Thoracic aorta (tissue), 2 donors: ENCODE data around the gene OR14K1. TPM values are rescaled to one million over a fixed set of nuclear protein-coding genes. Genes with fewer than 3 reads are reported as not detected.
"Not testable (repeated sequence)": the region's sequence is repeated elsewhere in the genome, so short reads cannot be mapped to it uniquely, and the experiment has no call there.

Experiments used
- ATAC-seq: fragments of 150-250 bp; one replicate; pipeline ENCODE4 v1.8.0; 2017; ENCODE audit warnings: low read depth; ENCODE audit not compliant: insufficient number of reproducible peaks, low FRiP score
- DNase-seq: peaks from one replicate; pipeline ENCODE4 v3.0.0-alpha.2; 2020; ENCODE audit warnings: low spot score
- H3K27ac ChIP-seq, 2 donors: fragments of 200-600 bp; sonication (generic); 1 replicate in 1 of 2; 2 replicates in 1 of 2; pipeline ENCODE4 v1.5.1; 2016; ENCODE audit warnings: mild to moderate bottlenecking in 2 of 2, moderate library complexity in 2 of 2
- H3K27me3 ChIP-seq: fragments of 200-600 bp; sonication (generic); replicated peaks from 2 replicates; pipeline ENCODE4 v1.6.0; 2016; ENCODE audit warnings: mild to moderate bottlenecking; ENCODE audit not compliant: insufficient read depth
- H3K36me3 ChIP-seq: fragments of 200-600 bp; sonication (generic); one replicate; pipeline ENCODE4 v1.5.1; 2016
- H3K4me1 ChIP-seq, 2 donors: fragments of 200-600 bp; sonication (generic); 1 replicate in 1 of 2; 2 replicates in 1 of 2; pipeline versions ENCODE4 v1.5.1 to v1.6.0; 2016; ENCODE audit warnings: low read depth in 2 of 2, mild to moderate bottlenecking in 1 of 2; ENCODE audit not compliant: control insufficient read depth in 1 of 2
- H3K4me3 ChIP-seq: fragments of 200-600 bp; sonication (generic); 2 replicates; pipeline ENCODE4 v1.5.1; 2016; ENCODE audit warnings: mild to moderate bottlenecking
- H3K9me3 ChIP-seq: fragments of 200-600 bp; sonication (generic); 2 replicates; pipeline ENCODE4 v1.5.1; 2016
- total RNA-seq, 2 donors: library from RNA; depleted of rRNA; stranded (reverse); fragments of >200 nt; gene quantifications; one replicate each; pipeline versions ENCODE4 v1.1.0 to v1.2.3, GENCODE V29; 2016
- TF ChIP-seq, protein P1 (sequence below): fragments of 200-600 bp; sonication (generic); IDR thresholded peaks from one replicate; pipeline ENCODE4 v1.5.1; 2019; ENCODE audit warnings: antibody characterized with exemption

The OR14K1 gene
- total RNA-seq, 2 donors from 2014 or later = not detected

GRCh38 chr1:247740721-247741120 is 2.3 kb downstream of the OR14K1 start:
- H3K36me3 ChIP-seq = no peaks in the 10 kb centered on the region
- no peaks in the 10 kb centered on the region for H3K4me1 ChIP-seq
- TF ChIP-seq, protein P1, sequence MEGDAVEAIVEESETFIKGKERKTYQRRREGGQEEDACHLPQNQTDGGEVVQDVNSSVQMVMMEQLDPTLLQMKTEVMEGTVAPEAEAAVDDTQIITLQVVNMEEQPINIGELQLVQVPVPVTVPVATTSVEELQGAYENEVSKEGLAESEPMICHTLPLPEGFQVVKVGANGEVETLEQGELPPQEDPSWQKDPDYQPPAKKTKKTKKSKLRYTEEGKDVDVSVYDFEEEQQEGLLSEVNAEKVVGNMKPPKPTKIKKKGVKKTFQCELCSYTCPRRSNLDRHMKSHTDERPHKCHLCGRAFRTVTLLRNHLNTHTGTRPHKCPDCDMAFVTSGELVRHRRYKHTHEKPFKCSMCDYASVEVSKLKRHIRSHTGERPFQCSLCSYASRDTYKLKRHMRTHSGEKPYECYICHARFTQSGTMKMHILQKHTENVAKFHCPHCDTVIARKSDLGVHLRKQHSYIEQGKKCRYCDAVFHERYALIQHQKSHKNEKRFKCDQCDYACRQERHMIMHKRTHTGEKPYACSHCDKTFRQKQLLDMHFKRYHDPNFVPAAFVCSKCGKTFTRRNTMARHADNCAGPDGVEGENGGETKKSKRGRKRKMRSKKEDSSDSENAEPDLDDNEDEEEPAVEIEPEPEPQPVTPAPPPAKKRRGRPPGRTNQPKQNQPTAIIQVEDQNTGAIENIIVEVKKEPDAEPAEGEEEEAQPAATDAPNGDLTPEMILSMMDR = no peak
- H3K9me3 ChIP-seq = no peaks in the 10 kb centered on the region
- H3K27me3 ChIP-seq = no peaks in the 10 kb centered on the region
- no peak for DNase-seq
- ATAC-seq = no peak
- H3K27ac ChIP-seq = no peak overlapping the region
- no peak overlapping the region for H3K4me3 ChIP-seq

- Histone ChIP-seq H3K4me1 (no peaks in the 10 kb centered on the region), H3K9me3 (no peaks in the 10 kb centered on the region), H3K4me3 (no peak overlapping the region), H3K27me3 (no peaks in the 10 kb centered on the region), H3K27ac (no peak overlapping the region), H3K36me3 (no peaks in the 10 kb centered on the region)
- ATAC-seq = no peak
- DNase-seq = no peak
- TF ChIP-seq, protein P1 = no peak
Observed at GRCh38 chr1:247741756-247742155, 3.3 kb downstream of the OR14K1 start.

DNA sequence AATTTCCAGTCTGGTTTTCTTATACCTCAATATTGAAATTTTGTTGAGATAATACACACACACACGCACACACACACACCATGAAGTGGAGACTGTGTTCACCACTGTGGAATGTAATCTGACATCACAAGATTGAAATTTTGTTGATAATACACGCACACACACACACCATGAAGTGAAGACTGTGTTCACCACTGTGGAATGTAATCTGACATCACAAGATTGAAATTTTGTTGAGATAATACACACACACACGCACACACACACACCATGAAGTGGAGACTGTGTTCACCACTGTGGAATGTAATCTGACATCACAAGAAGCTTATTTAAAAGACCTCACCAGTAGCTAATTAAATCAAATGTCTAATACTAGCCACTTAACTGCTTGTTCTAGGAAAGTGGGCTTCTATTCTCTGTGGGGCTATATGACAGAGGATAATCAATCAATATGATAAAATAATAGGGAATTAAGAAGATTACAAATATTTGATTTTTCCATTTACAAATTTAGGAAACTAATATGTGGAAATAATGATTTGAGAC is 3.9 kb downstream of the OR14K1 start:
- not testable (repeated sequence) for H3K9me3 ChIP-seq, H3K27ac ChIP-seq, DNase-seq, H3K27me3 ChIP-seq, H3K4me1 ChIP-seq, H3K36me3 ChIP-seq, ATAC-seq, H3K4me3 ChIP-seq

GRCh38 chr1:247746391-247746935 is 8.0 kb downstream of the OR14K1 start:
- Histone ChIP-seq H3K27me3 (no peaks in the 10 kb centered on the region), H3K4me3 (no peak overlapping the region), H3K36me3 (no peaks in the 10 kb centered on the region), H3K4me1 (no peaks in the 10 kb centered on the region), H3K27ac (no peak overlapping the region), H3K9me3 (peaks cover 4% of the 10 kb centered on the region)
- ATAC-seq (no peak), DNase-seq (no peak)
- TF ChIP-seq, protein P1 = no peak

DNA sequence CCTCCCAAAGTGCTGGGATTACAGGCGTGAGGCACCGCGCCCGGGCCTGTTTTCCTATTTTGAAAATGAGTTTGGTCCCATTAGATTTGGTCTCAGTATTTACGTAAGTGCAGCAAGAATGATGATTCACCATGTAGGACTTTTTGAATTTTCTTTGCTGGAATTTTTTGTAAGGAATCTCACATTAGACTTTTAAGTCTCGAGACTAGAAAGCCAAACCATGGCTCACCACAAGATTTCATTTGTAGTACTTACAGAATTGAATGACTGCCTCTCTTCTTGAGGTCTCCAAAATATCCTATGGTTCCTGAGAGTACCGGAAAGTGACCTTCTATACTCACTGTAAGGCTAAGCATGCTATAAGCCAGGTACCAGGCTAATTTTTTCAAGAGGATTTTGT is 9.2 kb downstream of the OR14K1 start:
- TF ChIP-seq, protein P1 = no peak
- peaks cover 4% of the 10 kb centered on the region for H3K9me3 ChIP-seq
- DNase-seq (no peak), ATAC-seq (no peak)
- no peaks in the 10 kb centered on the region for H3K27me3 ChIP-seq
- no peaks in the 10 kb centered on the region for H3K36me3 ChIP-seq
- no peak overlapping the region for H3K27ac ChIP-seq
- no peaks in the 10 kb centered on the region for H3K4me1 ChIP-seq
- no peak overlapping the region for H3K4me3 ChIP-seq

- no peaks in the 10 kb centered on the region for H3K27me3 ChIP-seq
- H3K4me1 ChIP-seq = no peaks in the 10 kb centered on the region
- TF ChIP-seq, protein P1 = no peak
- peaks cover 4% of the 10 kb centered on the region for H3K9me3 ChIP-seq
- no peak for ATAC-seq
- DNase-seq = no peak
- H3K4me3 ChIP-seq = no peak within 1 kb of the TSS
- no peak within 1 kb of the TSS for H3K27ac ChIP-seq
- H3K36me3 ChIP-seq = no peaks in the 10 kb centered on the region
Observed at GRCh38 chr1:247748041-247748440, 9.6 kb downstream of the OR14K1 start, which contains the start of gene OR14A2. TSS of gene OR14A2 (minus strand) at chr1:247748141.
